Measurements from ENCODE around the gene PCSK9. TPM values are rescaled to one million over a fixed set of nuclear protein-coding genes. Genes with fewer than 3 reads are reported as not detected.

PCSK9 gene
- total and polyA plus RNA-seq, 2 of the 13 experiments (the other 11 are each of a cell fraction or from before 2014, with no cell fraction given), result 33.3 to 80.5 TPM

DNA sequence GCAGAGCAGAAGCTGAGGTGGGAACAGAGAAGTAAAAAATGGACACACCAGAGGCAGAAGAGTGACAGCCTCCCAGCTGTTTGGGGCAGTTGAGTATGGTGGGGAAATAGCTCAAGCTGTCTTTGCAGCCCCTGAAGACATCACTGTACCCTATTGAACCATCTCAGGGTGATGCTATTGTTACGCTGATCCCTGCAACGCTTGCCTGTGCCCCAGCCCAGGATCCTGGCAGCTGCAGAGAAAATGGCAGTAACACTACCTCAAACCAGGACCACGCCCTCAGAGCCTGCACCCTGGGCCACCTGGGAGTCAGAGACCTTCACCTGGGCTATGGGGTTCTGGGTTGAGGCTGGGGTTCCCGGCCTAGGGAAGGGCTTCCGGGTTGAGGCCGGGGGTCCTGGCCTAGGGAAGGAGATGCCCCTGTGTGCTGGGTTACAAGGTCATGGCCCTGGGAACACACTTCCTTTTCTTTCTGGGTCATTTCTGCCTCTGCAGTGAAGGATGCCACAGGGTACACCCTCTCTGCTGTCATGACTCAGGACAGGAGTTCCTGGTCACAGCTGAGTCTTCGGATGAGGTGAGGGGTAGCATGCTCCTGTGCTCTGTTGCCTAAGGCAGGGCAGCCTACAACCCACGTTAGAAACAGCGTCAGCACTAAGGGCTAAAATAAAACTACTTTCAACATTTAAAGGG lies 29.0 kb upstream of the PCSK9 start:
- Histone ChIP-seq H3K27ac (ENCODE audit: extremely low read length, insufficient read depth, low read length) (no peak overlapping the region), H3K9ac (ENCODE audit: insufficient read depth, low read depth, low read length) (no peak overlapping the region), H2AFZ (ENCODE audit: low read length) (no peak overlapping the region), H4K20me1 (ENCODE audit: insufficient read depth, low read length) (no peaks in the 10 kb centered on the region), H3K9me3 (ENCODE audit: low read length) (no peaks in the 10 kb centered on the region), H3K79me2 (ENCODE audit: insufficient read depth, low read length) (no peaks in the 10 kb centered on the region), H3K4me2 (ENCODE audit: low read depth, low read length) (no peak overlapping the region), H3K27me3 (ENCODE audit: control insufficient read depth in 1 of 2, insufficient read depth in 2 of 2, low read length in 2 of 2) (peaks cover 2 to 35% of the 10 kb centered on the region in 2 experiments; a peak in 4 of 5 replicates), H3K4me1 (ENCODE audit: insufficient read depth, low read length) (peaks cover 7% of the 10 kb centered on the region; the same call in 1 of the 2 replicates), H3K4me3 (replicated peaks in 1 of 3; ENCODE audit: insufficient read depth in 1 of 3, low read depth in 2 of 3, low read length in 3 of 3) (no peak overlapping the region), H3K36me3 (replicated peaks in 1 of 2; ENCODE audit: control insufficient read depth in 1 of 2, insufficient read depth in 2 of 2, low read length in 2 of 2) (no peaks in the 10 kb centered on the region)
- ChIA-PET CTCF (ENCODE audit: low intra/inter-chr PET ratio, low total read pairs) (interaction anchor here (1.1 to 1.5 kb wide), 2 partner anchors 12 to 60 kb away, joined by 3 to 4 read pairs; no protein-coding TSS in a partner anchor), POLR2A (no interaction called here)
- FAIRE-seq, result no peak
- BruUV-seq (replicated peaks), result no TSS peak
- WGBS (ENCODE audit: low lambda C conversion rate), result no CpG with 5 or more reads among the region's 9 CpGs
- TF ChIP-seq KLF16 (CRISPR knock-in tag; IDR thresholded peaks at IDR 0.05) (no peak), ZNF430 (CRISPR knock-in tag; IDR thresholded peaks at IDR 0.05) (0 out of 2 replicates have a peak, but pooled peaks have one; percentile 33)
- intact Hi-C loops (cut with micrococcal nuclease; ENCODE audit: unreplicated experiment), result no loop called here
- in situ Hi-C loops (cut with HindIII; ENCODE audit: extremely low pct_ligation_motif_present, low pct_unique_long_range_greater_than_20kb), result no loop called here
- DNase-seq (ENCODE audit: low spot score), result no peak
- peak; percentile 15; the same call in 2 of the 3 replicates for ATAC-seq

DNA sequence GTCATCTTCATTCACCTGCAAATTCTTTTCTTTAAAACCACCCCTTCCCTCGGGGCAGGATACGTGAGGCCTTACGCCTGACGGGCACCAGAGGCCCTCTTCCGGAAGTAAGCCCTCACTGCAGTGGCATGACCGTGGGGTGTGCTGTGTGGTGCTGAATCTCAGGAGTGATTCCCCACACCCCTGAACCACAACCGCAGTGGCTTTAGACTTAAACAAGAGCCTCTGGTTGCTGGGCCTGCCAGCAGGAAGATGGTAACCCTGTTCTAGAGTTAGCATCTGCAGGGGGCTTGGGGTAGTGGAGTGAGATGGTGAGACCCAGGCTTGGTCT lies 28.5 kb upstream of the PCSK9 start:
- POLR2A ChIA-PET, result no interaction called here
- peaks cover 2 to 40% of the 10 kb centered on the region in 2 experiments; a peak in 4 of 5 replicates for H3K27me3 ChIP-seq (ENCODE audit: control insufficient read depth in 1 of 2, insufficient read depth in 2 of 2, low read length in 2 of 2)
- ATAC-seq, result peak; percentile 89
- H2AFZ ChIP-seq (ENCODE audit: low read length), result no peak overlapping the region
- FAIRE-seq, result no peak
- WGBS (ENCODE audit: low lambda C conversion rate), result 7% methylated on average over 7 of the region's 7 CpGs
- H3K9ac ChIP-seq (ENCODE audit: insufficient read depth, low read depth, low read length), result no peak overlapping the region
- no peak overlapping the region for H3K4me3 ChIP-seq (replicated peaks in 1 of 3; ENCODE audit: insufficient read depth in 1 of 3, low read depth in 2 of 3, low read length in 3 of 3)
- H3K9me3 ChIP-seq (ENCODE audit: low read length), result no peaks in the 10 kb centered on the region
- H3K27ac ChIP-seq (ENCODE audit: extremely low read length, insufficient read depth, low read length), result no peak overlapping the region
- intact Hi-C loops (cut with micrococcal nuclease; ENCODE audit: unreplicated experiment) (no loop called here), in situ Hi-C loops (cut with HindIII; ENCODE audit: extremely low pct_ligation_motif_present, low pct_unique_long_range_greater_than_20kb) (no loop called here)
- no TSS peak for BruUV-seq (replicated peaks)
- no peak overlapping the region for H3K4me2 ChIP-seq (ENCODE audit: low read depth, low read length)
- no peaks in the 10 kb centered on the region for H3K36me3 ChIP-seq (replicated peaks in 1 of 2; ENCODE audit: control insufficient read depth in 1 of 2, insufficient read depth in 2 of 2, low read length in 2 of 2)
- H3K79me2 ChIP-seq (ENCODE audit: insufficient read depth, low read length), result no peaks in the 10 kb centered on the region
- H4K20me1 ChIP-seq (ENCODE audit: insufficient read depth, low read length), result no peaks in the 10 kb centered on the region
- CTCF ChIA-PET (ENCODE audit: low intra/inter-chr PET ratio, low total read pairs), result interaction anchor here (1.1 to 1.5 kb wide), 2 partner anchors 12 to 60 kb away, joined by 3 to 4 read pairs; no protein-coding TSS in a partner anchor
- peaks cover 7% of the 10 kb centered on the region; the same call in 1 of the 2 replicates for H3K4me1 ChIP-seq (ENCODE audit: insufficient read depth, low read length)
- DNase-seq (ENCODE audit: low spot score), result no peak
- TF ChIP-seq STAG1 (CRISPR knock-in tag; IDR thresholded peaks at IDR 0.05) (peak; percentile 57), ZNF331 (CRISPR knock-in tag; IDR thresholded peaks at IDR 0.05) (no peak), ELF1 (CRISPR knock-in tag; IDR thresholded peaks at IDR 0.05) (peak; percentile 47; the same call in 1 of the 2 replicates), ARNTL (CRISPR knock-in tag; IDR thresholded peaks at IDR 0.05) (no peak), AGO1 (IDR thresholded peaks at IDR 0.05; ENCODE audit: low read depth, low read length, poor library complexity, severe bottlenecking) (no peak), SCMH1 (CRISPR knock-in tag; IDR thresholded peaks at IDR 0.05; ENCODE audit: borderline replicate concordance) (no peak)
- TF ChIP-seq, protein P1, sequence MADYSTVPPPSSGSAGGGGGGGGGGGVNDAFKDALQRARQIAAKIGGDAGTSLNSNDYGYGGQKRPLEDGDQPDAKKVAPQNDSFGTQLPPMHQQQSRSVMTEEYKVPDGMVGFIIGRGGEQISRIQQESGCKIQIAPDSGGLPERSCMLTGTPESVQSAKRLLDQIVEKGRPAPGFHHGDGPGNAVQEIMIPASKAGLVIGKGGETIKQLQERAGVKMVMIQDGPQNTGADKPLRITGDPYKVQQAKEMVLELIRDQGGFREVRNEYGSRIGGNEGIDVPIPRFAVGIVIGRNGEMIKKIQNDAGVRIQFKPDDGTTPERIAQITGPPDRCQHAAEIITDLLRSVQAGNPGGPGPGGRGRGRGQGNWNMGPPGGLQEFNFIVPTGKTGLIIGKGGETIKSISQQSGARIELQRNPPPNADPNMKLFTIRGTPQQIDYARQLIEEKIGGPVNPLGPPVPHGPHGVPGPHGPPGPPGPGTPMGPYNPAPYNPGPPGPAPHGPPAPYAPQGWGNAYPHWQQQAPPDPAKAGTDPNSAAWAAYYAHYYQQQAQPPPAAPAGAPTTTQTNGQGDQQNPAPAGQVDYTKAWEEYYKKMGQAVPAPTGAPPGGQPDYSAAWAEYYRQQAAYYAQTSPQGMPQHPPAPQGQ (CRISPR knock-in tag; IDR thresholded peaks at IDR 0.05; ENCODE audit: borderline replicate concordance), result no peak
- TF ChIP-seq, protein P2, sequence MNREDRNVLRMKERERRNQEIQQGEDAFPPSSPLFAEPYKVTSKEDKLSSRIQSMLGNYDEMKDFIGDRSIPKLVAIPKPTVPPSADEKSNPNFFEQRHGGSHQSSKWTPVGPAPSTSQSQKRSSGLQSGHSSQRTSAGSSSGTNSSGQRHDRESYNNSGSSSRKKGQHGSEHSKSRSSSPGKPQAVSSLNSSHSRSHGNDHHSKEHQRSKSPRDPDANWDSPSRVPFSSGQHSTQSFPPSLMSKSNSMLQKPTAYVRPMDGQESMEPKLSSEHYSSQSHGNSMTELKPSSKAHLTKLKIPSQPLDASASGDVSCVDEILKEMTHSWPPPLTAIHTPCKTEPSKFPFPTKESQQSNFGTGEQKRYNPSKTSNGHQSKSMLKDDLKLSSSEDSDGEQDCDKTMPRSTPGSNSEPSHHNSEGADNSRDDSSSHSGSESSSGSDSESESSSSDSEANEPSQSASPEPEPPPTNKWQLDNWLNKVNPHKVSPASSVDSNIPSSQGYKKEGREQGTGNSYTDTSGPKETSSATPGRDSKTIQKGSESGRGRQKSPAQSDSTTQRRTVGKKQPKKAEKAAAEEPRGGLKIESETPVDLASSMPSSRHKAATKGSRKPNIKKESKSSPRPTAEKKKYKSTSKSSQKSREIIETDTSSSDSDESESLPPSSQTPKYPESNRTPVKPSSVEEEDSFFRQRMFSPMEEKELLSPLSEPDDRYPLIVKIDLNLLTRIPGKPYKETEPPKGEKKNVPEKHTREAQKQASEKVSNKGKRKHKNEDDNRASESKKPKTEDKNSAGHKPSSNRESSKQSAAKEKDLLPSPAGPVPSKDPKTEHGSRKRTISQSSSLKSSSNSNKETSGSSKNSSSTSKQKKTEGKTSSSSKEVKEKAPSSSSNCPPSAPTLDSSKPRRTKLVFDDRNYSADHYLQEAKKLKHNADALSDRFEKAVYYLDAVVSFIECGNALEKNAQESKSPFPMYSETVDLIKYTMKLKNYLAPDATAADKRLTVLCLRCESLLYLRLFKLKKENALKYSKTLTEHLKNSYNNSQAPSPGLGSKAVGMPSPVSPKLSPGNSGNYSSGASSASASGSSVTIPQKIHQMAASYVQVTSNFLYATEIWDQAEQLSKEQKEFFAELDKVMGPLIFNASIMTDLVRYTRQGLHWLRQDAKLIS (CRISPR knock-in tag; IDR thresholded peaks at IDR 0.05), result no peak
